Thoracic aorta (tissue), 2 donors: ENCODE results near the gene ASIC2. TPM values are rescaled to one million over a fixed set of nuclear protein-coding genes. Genes with fewer than 3 reads are reported as not detected.
A peak's percentile ranks its signal among the peaks of the same experiment; 100 is the strongest.

Experiments used
- ATAC-seq: fragments of 150-250 bp; one replicate; pipeline ENCODE4 v1.8.0; 2017; ENCODE audit warnings: low read depth; ENCODE audit not compliant: insufficient number of reproducible peaks, low FRiP score
- DNase-seq: peaks from one replicate; pipeline ENCODE4 v3.0.0-alpha.2; 2020; ENCODE audit warnings: low spot score
- H3K27ac ChIP-seq, 2 donors: fragments of 200-600 bp; sonication (generic); 1 replicate in 1 of 2; 2 replicates in 1 of 2; pipeline ENCODE4 v1.5.1; 2016; ENCODE audit warnings: mild to moderate bottlenecking in 2 of 2, moderate library complexity in 2 of 2
- H3K27me3 ChIP-seq: fragments of 200-600 bp; sonication (generic); replicated peaks from 2 replicates; pipeline ENCODE4 v1.6.0; 2016; ENCODE audit warnings: mild to moderate bottlenecking; ENCODE audit not compliant: insufficient read depth
- H3K36me3 ChIP-seq: fragments of 200-600 bp; sonication (generic); one replicate; pipeline ENCODE4 v1.5.1; 2016
- H3K4me1 ChIP-seq, 2 donors: fragments of 200-600 bp; sonication (generic); 1 replicate in 1 of 2; 2 replicates in 1 of 2; pipeline versions ENCODE4 v1.5.1 to v1.6.0; 2016; ENCODE audit warnings: low read depth in 2 of 2, mild to moderate bottlenecking in 1 of 2; ENCODE audit not compliant: control insufficient read depth in 1 of 2
- H3K4me3 ChIP-seq: fragments of 200-600 bp; sonication (generic); 2 replicates; pipeline ENCODE4 v1.5.1; 2016; ENCODE audit warnings: mild to moderate bottlenecking
- H3K9me3 ChIP-seq: fragments of 200-600 bp; sonication (generic); 2 replicates; pipeline ENCODE4 v1.5.1; 2016
- total RNA-seq, 2 donors: library from RNA; depleted of rRNA; stranded (reverse); fragments of >200 nt; gene quantifications; one replicate each; pipeline versions ENCODE4 v1.1.0 to v1.2.3, GENCODE V29; 2016
- TF ChIP-seq, protein P1 (sequence below): fragments of 200-600 bp; sonication (generic); IDR thresholded peaks from one replicate; pipeline ENCODE4 v1.5.1; 2019; ENCODE audit warnings: antibody characterized with exemption

Gene ASIC2
- total RNA-seq, 2 donors from 2014 or later = 0.54 to 1.1 TPM

DNA sequence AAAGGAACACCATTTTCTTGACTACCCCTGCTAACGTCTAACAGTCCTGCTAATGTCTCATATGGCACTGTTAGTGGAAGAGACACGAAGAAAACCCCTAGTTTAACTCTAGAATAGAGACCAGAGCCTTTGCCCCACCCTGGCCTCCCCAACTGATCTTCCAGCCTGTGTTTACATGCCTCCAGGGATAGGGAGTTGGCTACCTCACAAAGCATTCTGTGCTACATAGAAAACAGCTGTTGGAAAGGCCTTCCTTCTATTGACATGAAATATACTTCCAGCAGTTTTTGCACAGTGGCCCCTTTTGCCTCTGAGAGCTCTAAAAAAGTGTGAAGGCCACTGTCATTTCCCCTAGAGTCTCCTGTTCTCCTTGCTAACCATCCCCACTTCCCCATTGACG lies 73.1 kb downstream of the ASIC2 start:
- Histone ChIP-seq H3K27me3 (no peaks in the 10 kb centered on the region), H3K27ac (no peak overlapping the region), H3K4me3 (no peak overlapping the region), H3K4me1 (peaks cover 12 to 26% of the 10 kb centered on the region in 2 donors), H3K9me3 (no peaks in the 10 kb centered on the region), H3K36me3 (no peaks in the 10 kb centered on the region)
- no peak for DNase-seq
- TF ChIP-seq, protein P1, sequence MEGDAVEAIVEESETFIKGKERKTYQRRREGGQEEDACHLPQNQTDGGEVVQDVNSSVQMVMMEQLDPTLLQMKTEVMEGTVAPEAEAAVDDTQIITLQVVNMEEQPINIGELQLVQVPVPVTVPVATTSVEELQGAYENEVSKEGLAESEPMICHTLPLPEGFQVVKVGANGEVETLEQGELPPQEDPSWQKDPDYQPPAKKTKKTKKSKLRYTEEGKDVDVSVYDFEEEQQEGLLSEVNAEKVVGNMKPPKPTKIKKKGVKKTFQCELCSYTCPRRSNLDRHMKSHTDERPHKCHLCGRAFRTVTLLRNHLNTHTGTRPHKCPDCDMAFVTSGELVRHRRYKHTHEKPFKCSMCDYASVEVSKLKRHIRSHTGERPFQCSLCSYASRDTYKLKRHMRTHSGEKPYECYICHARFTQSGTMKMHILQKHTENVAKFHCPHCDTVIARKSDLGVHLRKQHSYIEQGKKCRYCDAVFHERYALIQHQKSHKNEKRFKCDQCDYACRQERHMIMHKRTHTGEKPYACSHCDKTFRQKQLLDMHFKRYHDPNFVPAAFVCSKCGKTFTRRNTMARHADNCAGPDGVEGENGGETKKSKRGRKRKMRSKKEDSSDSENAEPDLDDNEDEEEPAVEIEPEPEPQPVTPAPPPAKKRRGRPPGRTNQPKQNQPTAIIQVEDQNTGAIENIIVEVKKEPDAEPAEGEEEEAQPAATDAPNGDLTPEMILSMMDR = no peak
- ATAC-seq = no peak

- no peaks in the 10 kb centered on the region for H3K27me3 ChIP-seq
- no peak for DNase-seq
- H3K4me1 ChIP-seq = peaks cover 12 to 26% of the 10 kb centered on the region in 2 donors
- no peaks in the 10 kb centered on the region for H3K9me3 ChIP-seq
- H3K4me3 ChIP-seq = peak overlapping the region; percentile 9
- peak; percentile 54 for ATAC-seq
- TF ChIP-seq, protein P1 = no peak
- H3K27ac ChIP-seq = peak overlapping the region in 1 of 2 donors; percentile 37
- H3K36me3 ChIP-seq = no peaks in the 10 kb centered on the region
These were observed 74.1 kb downstream of the ASIC2 start for GRCh38 chr17:33218698-33219601.

DNA sequence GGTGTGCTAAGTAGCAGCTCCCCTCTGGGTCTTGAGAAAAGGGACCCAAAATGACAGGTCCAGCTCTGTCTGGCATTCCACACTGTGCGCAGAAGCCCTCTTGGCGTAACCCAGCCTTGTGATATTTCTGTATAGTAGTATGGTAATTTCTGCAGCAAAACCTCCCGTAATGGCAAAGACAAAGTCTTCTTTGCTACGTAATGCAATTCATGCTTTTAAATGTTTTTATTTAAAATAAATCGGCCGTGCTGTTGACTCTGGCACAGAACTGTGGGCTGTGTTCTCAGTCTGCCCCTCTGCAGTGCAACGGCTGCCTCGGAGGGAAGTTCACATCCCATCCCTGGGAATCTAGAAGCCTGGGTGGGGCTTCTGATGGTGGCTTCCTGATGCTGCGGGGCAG lies 75.2 kb downstream of the ASIC2 start:
- Histone ChIP-seq H3K4me3 (peak overlapping the region; percentile 9), H3K36me3 (no peaks in the 10 kb centered on the region), H3K27me3 (no peaks in the 10 kb centered on the region), H3K9me3 (no peaks in the 10 kb centered on the region), H3K4me1 (peaks cover 12 to 26% of the 10 kb centered on the region in 2 donors), H3K27ac (peak overlapping the region in 1 of 2 donors; percentile 37)
- TF ChIP-seq, protein P1 = no peak
- ATAC-seq (no peak), DNase-seq (no peak)

- no peaks in the 10 kb centered on the region for H3K9me3 ChIP-seq
- ATAC-seq = no peak
- no peaks in the 10 kb centered on the region for H3K36me3 ChIP-seq
- no peak overlapping the region for H3K4me3 ChIP-seq
- no peak overlapping the region for H3K27ac ChIP-seq
- no peaks in the 10 kb centered on the region for H3K27me3 ChIP-seq
- DNase-seq = no peak
- TF ChIP-seq, protein P1 = no peak
- peaks cover 12 to 26% of the 10 kb centered on the region in 2 donors for H3K4me1 ChIP-seq
These were observed 78.1 kb downstream of the ASIC2 start for GRCh38 chr17:33214996-33215395.

DNA sequence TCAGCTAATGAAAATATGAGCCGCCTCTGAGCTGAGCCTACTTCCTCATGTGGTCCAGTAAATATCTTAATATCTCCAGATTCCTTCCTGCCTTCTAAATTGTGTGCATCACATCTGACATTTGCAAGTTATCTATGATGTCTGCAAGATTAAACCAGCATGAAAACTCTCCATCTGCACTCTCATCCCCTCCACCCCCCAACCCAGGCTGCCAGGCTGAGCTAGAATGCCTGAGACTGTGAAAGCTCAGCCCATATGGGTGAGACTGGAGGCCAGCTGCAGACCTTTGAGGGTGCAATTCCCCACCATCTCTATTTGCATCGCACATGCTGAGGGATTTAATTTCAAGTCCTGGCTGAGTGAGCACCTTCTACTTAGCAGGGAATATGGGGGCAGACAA lies 82.8 kb downstream of the ASIC2 start:
- Histone ChIP-seq H3K9me3 (no peaks in the 10 kb centered on the region), H3K27ac (no peak overlapping the region), H3K4me3 (no peak overlapping the region), H3K27me3 (no peaks in the 10 kb centered on the region), H3K36me3 (no peaks in the 10 kb centered on the region), H3K4me1 (no peaks in the 10 kb centered on the region)
- ATAC-seq (no peak), DNase-seq (no peak)
- TF ChIP-seq, protein P1 = no peak
